ENCODE data around the gene SEMG2.

DNA sequence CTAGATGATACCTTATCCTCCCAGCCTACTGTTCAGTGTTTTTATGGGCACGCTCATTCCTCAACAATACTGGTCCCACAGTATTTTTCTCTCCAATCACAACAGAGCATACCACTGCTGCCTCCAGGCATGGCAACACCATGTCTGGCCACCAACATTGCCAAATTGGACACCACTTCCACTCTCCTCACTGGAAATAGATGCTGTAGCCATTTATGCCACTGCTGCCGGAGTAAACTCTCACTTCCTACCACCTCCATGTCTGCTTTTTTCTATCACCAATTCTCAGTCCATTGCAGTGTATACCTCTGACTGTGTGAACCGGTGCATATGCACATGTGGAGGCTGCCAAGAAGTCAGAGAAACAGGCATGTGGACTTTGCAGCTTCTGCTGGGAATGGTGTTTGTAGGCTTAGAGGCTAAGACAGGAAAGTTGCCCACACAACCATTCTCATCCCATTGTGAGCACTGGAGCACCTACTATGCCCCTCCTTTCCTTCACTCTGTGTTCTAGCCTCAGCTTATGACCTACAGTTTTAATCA is 32.0 kb upstream of the SEMG2 start:
- TF ChIP-seq, protein P1, sequence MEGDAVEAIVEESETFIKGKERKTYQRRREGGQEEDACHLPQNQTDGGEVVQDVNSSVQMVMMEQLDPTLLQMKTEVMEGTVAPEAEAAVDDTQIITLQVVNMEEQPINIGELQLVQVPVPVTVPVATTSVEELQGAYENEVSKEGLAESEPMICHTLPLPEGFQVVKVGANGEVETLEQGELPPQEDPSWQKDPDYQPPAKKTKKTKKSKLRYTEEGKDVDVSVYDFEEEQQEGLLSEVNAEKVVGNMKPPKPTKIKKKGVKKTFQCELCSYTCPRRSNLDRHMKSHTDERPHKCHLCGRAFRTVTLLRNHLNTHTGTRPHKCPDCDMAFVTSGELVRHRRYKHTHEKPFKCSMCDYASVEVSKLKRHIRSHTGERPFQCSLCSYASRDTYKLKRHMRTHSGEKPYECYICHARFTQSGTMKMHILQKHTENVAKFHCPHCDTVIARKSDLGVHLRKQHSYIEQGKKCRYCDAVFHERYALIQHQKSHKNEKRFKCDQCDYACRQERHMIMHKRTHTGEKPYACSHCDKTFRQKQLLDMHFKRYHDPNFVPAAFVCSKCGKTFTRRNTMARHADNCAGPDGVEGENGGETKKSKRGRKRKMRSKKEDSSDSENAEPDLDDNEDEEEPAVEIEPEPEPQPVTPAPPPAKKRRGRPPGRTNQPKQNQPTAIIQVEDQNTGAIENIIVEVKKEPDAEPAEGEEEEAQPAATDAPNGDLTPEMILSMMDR (IDR thresholded peaks at IDR 0.05) = no peak
- TF ChIP-seq EZH2 (IDR thresholded peaks at IDR 0.05; ENCODE audit: borderline replicate concordance, insufficient read depth, low read depth, low read length, poor library complexity, severe bottlenecking) = no peak

Measured in B cell (primary cell).